ENCODE measurements around the gene VPS54. TPM values are rescaled to one million over a fixed set of nuclear protein-coding genes. Genes with fewer than 3 reads are reported as not detected.

Gene VPS54
- total RNA-seq, 1 donor: 18.8 TPM

DNA sequence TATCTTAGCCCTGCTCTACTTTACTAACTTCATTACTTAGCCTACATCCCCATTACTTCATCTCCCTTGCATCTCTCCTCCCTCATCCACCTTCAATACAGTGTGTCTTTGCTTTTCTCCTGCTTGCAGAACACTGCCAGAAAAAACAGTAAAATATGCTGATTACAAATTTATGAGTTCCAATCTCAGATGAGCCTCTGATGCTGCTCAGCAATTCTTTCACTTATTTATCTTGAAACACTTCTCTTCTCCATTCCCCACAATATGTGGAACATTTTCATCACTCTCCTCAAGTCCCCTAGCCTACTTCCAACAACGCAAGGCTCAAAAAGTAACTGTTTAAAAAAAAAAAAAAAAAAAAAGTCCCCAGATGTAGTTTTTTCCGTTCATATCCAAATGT is 7.1 kb downstream of the VPS54 start:
- H3K36me3 ChIP-seq (ENCODE audit: insufficient read depth, low read length): no peaks in the 10 kb centered on the region
- no peaks in the 10 kb centered on the region for H3K9me3 ChIP-seq (ENCODE audit: low read depth, low read length)
- H3K27me3 ChIP-seq (ENCODE audit: insufficient read depth, low read length): no peaks in the 10 kb centered on the region
- TF ChIP-seq, protein P1, sequence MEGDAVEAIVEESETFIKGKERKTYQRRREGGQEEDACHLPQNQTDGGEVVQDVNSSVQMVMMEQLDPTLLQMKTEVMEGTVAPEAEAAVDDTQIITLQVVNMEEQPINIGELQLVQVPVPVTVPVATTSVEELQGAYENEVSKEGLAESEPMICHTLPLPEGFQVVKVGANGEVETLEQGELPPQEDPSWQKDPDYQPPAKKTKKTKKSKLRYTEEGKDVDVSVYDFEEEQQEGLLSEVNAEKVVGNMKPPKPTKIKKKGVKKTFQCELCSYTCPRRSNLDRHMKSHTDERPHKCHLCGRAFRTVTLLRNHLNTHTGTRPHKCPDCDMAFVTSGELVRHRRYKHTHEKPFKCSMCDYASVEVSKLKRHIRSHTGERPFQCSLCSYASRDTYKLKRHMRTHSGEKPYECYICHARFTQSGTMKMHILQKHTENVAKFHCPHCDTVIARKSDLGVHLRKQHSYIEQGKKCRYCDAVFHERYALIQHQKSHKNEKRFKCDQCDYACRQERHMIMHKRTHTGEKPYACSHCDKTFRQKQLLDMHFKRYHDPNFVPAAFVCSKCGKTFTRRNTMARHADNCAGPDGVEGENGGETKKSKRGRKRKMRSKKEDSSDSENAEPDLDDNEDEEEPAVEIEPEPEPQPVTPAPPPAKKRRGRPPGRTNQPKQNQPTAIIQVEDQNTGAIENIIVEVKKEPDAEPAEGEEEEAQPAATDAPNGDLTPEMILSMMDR (IDR thresholded peaks at IDR 0.05; ENCODE audit: extremely low read depth, low read depth, low read length): no peak
- no peak overlapping the region for H3K4me3 ChIP-seq (ENCODE audit: insufficient read depth, low read length)
- H3K27ac ChIP-seq (ENCODE audit: low read depth, low read length): no peak overlapping the region
- no peak overlapping the region for H2AFZ ChIP-seq (ENCODE audit: low read length)
- H4K20me1 ChIP-seq (ENCODE audit: insufficient read depth, low read length): peaks cover 72% of the 10 kb centered on the region
- no peaks in the 10 kb centered on the region for H3K4me1 ChIP-seq (ENCODE audit: insufficient read depth, low read length)
- H3K79me2 ChIP-seq (ENCODE audit: insufficient read depth, low read length): peaks cover 94% of the 10 kb centered on the region
- DNase-seq (ENCODE audit: insufficient read length, low spot score, missing footprints): no peak
- no peak overlapping the region for H3K4me2 ChIP-seq (ENCODE audit: insufficient read depth, low read length)

DNA sequence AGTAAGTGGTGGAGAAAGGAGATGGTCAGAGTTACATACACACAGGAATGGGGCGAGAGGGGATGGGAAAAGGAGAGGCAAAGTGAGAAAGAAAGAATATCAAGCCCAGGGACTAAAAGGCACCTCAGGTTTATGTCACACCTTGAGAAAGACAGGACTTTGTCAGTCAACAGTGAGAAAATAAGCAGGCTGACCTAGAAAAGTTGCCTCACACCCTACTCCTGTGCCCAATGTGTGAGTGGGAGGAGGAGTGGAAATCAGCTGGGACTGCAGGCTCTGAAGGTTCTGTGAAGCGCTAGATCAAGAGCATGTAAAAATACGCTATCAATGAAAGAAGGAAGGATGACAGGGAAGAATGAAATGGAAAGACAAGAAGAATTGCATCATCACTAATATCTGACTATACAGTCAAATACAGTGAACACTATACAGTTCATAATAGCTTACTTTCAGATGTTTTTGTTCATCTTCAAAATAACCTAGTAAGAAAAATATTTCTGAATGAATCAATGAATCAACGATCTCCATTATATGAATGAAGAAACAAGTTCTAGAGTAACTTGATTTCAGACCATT is 10.7 kb downstream of the VPS54 start:
- Histone ChIP-seq H3K36me3 (ENCODE audit: insufficient read depth, low read length) (no peaks in the 10 kb centered on the region), H3K9me3 (ENCODE audit: low read depth, low read length) (no peaks in the 10 kb centered on the region), H3K27me3 (ENCODE audit: insufficient read depth, low read length) (no peaks in the 10 kb centered on the region), H3K4me2 (ENCODE audit: insufficient read depth, low read length) (no peak overlapping the region), H3K27ac (ENCODE audit: low read depth, low read length) (no peak overlapping the region), H3K79me2 (ENCODE audit: insufficient read depth, low read length) (peaks cover 90% of the 10 kb centered on the region), H4K20me1 (ENCODE audit: insufficient read depth, low read length) (peaks cover 50% of the 10 kb centered on the region), H3K4me1 (ENCODE audit: insufficient read depth, low read length) (no peaks in the 10 kb centered on the region), H2AFZ (ENCODE audit: low read length) (no peak overlapping the region), H3K4me3 (ENCODE audit: insufficient read depth, low read length) (no peak overlapping the region)
- TF ChIP-seq, protein P1 (IDR thresholded peaks at IDR 0.05; ENCODE audit: extremely low read depth, low read depth, low read length): no peak
- no peak for DNase-seq (ENCODE audit: insufficient read length, low spot score, missing footprints)

DNA sequence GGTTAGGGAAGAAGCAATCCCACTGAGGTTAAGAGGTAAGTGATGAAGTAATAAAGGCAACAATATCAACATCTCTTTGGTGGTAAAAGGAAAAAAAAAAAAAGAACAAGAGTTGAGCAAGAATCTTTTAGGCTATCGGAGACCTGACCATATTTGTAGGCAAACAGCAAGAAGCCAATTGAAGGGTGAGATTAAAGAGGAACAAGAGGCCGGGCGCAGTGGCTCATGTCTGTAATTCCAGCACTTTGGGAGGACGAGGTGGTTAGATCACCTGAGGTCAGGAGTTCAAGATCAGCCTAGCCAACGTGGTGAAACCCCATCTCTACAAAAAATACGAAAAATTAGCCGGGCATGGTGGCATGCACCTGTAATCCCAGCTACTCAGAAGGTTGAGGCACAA is 11.3 kb downstream of the VPS54 start:
- H3K9me3 ChIP-seq (ENCODE audit: low read depth, low read length): no peaks in the 10 kb centered on the region
- no peak overlapping the region for H3K4me2 ChIP-seq (ENCODE audit: insufficient read depth, low read length)
- H3K4me3 ChIP-seq (ENCODE audit: insufficient read depth, low read length): no peak overlapping the region
- H3K79me2 ChIP-seq (ENCODE audit: insufficient read depth, low read length): peaks cover 88% of the 10 kb centered on the region
- peaks cover 50% of the 10 kb centered on the region for H4K20me1 ChIP-seq (ENCODE audit: insufficient read depth, low read length)
- no peaks in the 10 kb centered on the region for H3K4me1 ChIP-seq (ENCODE audit: insufficient read depth, low read length)
- TF ChIP-seq, protein P1 (IDR thresholded peaks at IDR 0.05; ENCODE audit: extremely low read depth, low read depth, low read length): no peak
- DNase-seq (ENCODE audit: insufficient read length, low spot score, missing footprints): no peak
- H3K27ac ChIP-seq (ENCODE audit: low read depth, low read length): no peak overlapping the region
- no peaks in the 10 kb centered on the region for H3K36me3 ChIP-seq (ENCODE audit: insufficient read depth, low read length)
- H3K27me3 ChIP-seq (ENCODE audit: insufficient read depth, low read length): no peaks in the 10 kb centered on the region
- no peak overlapping the region for H2AFZ ChIP-seq (ENCODE audit: low read length)

DNA sequence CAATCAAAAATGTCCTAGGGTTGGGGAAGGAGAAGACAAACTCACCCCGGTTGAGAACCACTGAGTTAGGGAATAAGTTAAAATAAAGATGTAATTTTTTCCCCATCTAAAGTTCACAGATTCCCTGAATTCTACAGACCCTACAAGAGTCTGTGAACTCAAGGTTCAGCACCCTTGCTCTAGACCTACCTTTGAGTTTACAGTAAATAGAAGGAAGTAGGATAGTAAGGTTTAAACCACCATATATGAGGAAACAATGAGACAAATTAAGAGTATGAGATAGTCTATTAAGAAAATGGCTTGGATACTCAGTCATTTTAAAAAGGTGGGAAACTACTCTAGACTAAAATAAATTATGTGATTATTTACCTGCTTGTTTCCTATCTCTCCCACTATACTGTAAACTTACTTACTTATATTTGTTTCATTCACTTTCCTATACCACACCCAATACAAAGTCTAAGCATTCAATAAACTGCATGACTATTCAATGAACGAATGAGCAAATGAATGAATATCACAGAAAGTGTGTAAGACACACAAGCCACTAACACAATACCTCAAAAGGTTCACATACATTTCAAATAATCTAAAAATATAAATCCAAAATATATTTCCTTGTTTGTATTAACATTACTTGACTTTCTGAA is 13.4 kb downstream of the VPS54 start:
- no peak for DNase-seq (ENCODE audit: insufficient read length, low spot score, missing footprints)
- Histone ChIP-seq H3K4me2 (ENCODE audit: insufficient read depth, low read length) (no peak overlapping the region), H3K27me3 (ENCODE audit: insufficient read depth, low read length) (no peaks in the 10 kb centered on the region), H2AFZ (ENCODE audit: low read length) (no peak overlapping the region), H4K20me1 (ENCODE audit: insufficient read depth, low read length) (peaks cover 52% of the 10 kb centered on the region), H3K27ac (ENCODE audit: low read depth, low read length) (no peak overlapping the region), H3K4me3 (ENCODE audit: insufficient read depth, low read length) (no peak overlapping the region), H3K79me2 (ENCODE audit: insufficient read depth, low read length) (peaks cover 91% of the 10 kb centered on the region), H3K36me3 (ENCODE audit: insufficient read depth, low read length) (no peaks in the 10 kb centered on the region), H3K9me3 (ENCODE audit: low read depth, low read length) (no peaks in the 10 kb centered on the region), H3K4me1 (ENCODE audit: insufficient read depth, low read length) (no peaks in the 10 kb centered on the region)
- TF ChIP-seq, protein P1 (IDR thresholded peaks at IDR 0.05; ENCODE audit: extremely low read depth, low read depth, low read length): no peak

Data from osteoblast (primary cell).